Muscle of leg (tissue), 11 donors: ENCODE measurements around the gene ZSWIM1. TPM values are rescaled to one million over a fixed set of nuclear protein-coding genes. Genes with fewer than 3 reads are reported as not detected.
"Not testable (repeated sequence)": the region's sequence is repeated elsewhere in the genome, so short reads cannot be mapped to it uniquely, and the experiment has no call there.

Experiments
- DNase-seq: peaks from one replicate; pipeline ENCODE4 v3.0.0; 2013
- H3K27ac ChIP-seq: one replicate; pipeline ENCODE4 v1.5.1; 2013; ENCODE audit warnings: mild to moderate bottlenecking, low read length, control low read depth
- H3K27me3 ChIP-seq: one replicate; pipeline ENCODE4 v1.6.1; 2013; ENCODE audit warnings: low read length; ENCODE audit not compliant: control insufficient read depth, insufficient read depth
- H3K36me3 ChIP-seq: one replicate; pipeline ENCODE4 v1.6.1; 2013; ENCODE audit warnings: low read length; ENCODE audit not compliant: control insufficient read depth, insufficient read depth
- H3K4me1 ChIP-seq: one replicate; pipeline ENCODE4 v1.6.1; 2013; ENCODE audit warnings: low read length; ENCODE audit not compliant: control insufficient read depth, insufficient read depth
- H3K4me3 ChIP-seq: one replicate; pipeline ENCODE4 v1.5.1; 2013; ENCODE audit warnings: low read length, control low read depth
- H3K9me3 ChIP-seq: replicated peaks from 2 replicates; pipeline ENCODE4 v1.6.1; 2013; ENCODE audit warnings: low read depth, low read length; ENCODE audit not compliant: control insufficient read depth
- WGBS: methylation state at CpG from one replicate; pipeline ENCODE4 v1.1.5; 2013; ENCODE audit warnings: missing lambda C conversion rate; ENCODE audit not compliant: insufficient coverage; 5-methylcytosine and 5-hydroxymethylcytosine counted together
- polyA plus RNA-seq, 8 donors: library from polyadenylated mRNA; unstranded; fragments of 120-200 nt; gene quantifications; one replicate each; pipeline versions ENCODE4 v1.2.1 to v1.2.3, GENCODE V29; 2013; ENCODE audit warnings: inconsistent platforms in 1 of 8, low replicate concordance in 1 of 8; ENCODE audit not compliant: insufficient read length in 8 of 8, insufficient read depth in 1 of 8
- total RNA-seq: library from RNA; stranded (reverse); fragments of 120-200 nt; gene quantifications from one replicate; pipeline ENCODE4 v1.2.4, GENCODE V29; 2013

ZSWIM1 gene
- total and polyA plus RNA-seq, 9 donors: 5.1 to 12.3 (median 9.5) TPM

GRCh38 chr20:45894797-45895196 lies 13.8 kb downstream of the ZSWIM1 start:
- no CpG with 5 or more reads among the region's 12 CpGs for WGBS
- Histone ChIP-seq H3K4me1 (peaks cover 12% of the 10 kb centered on the region), H3K36me3 (peaks cover 68% of the 10 kb centered on the region), H3K9me3 (no peaks in the 10 kb centered on the region), H3K27ac (no peak overlapping the region), H3K4me3 (no peak overlapping the region), H3K27me3 (no peaks in the 10 kb centered on the region)
- no peak for DNase-seq

GRCh38 chr20:45896641-45897161 lies 15.7 kb downstream of the ZSWIM1 start:
- 92% methylated on average over 9 of the region's 14 CpGs for WGBS
- H3K27ac ChIP-seq: no peak overlapping the region
- DNase-seq: no peak
- H3K27me3 ChIP-seq: no peaks in the 10 kb centered on the region
- H3K9me3 ChIP-seq: no peaks in the 10 kb centered on the region
- no peak overlapping the region for H3K4me3 ChIP-seq
- H3K4me1 ChIP-seq: peaks cover 6% of the 10 kb centered on the region
- peaks cover 68% of the 10 kb centered on the region for H3K36me3 ChIP-seq

- no peak overlapping the region for H3K4me3 ChIP-seq
- H3K27me3 ChIP-seq: no peaks in the 10 kb centered on the region
- no peak for DNase-seq
- no peak overlapping the region for H3K27ac ChIP-seq
- peaks cover under 1% of the 10 kb centered on the region for H3K4me1 ChIP-seq
- peaks cover 68% of the 10 kb centered on the region for H3K36me3 ChIP-seq
- H3K9me3 ChIP-seq: no peaks in the 10 kb centered on the region
- WGBS: no CpG with 5 or more reads among the region's 2 CpGs
Measured at GRCh38 chr20:45897289-45897688, 16.3 kb downstream of the ZSWIM1 start.

GRCh38 chr20:45897692-45898091 lies 16.7 kb downstream of the ZSWIM1 start:
- Histone ChIP-seq H3K4me1 (no peaks in the 10 kb centered on the region), H3K27ac (no peak overlapping the region), H3K9me3 (no peaks in the 10 kb centered on the region), H3K27me3 (no peaks in the 10 kb centered on the region), H3K36me3 (peaks cover 66% of the 10 kb centered on the region), H3K4me3 (no peak overlapping the region)
- no peak for DNase-seq
- WGBS: 96% methylated on average over 7 of the region's 7 CpGs

GRCh38 chr20:45898285-45898684 lies 17.3 kb downstream of the ZSWIM1 start:
- Histone ChIP-seq H3K36me3 (peaks cover 60% of the 10 kb centered on the region), H3K4me1 (no peaks in the 10 kb centered on the region), H3K9me3 (no peaks in the 10 kb centered on the region), H3K27me3 (no peaks in the 10 kb centered on the region), H3K27ac (no peak overlapping the region), H3K4me3 (no peak overlapping the region)
- DNase-seq: no peak
- 72% methylated on average over 10 of the region's 12 CpGs for WGBS

GRCh38 chr20:45899046-45899835 lies 18.2 kb downstream of the ZSWIM1 start:
- no peak overlapping the region for H3K27ac ChIP-seq
- H3K9me3 ChIP-seq: no peaks in the 10 kb centered on the region
- WGBS: 100% methylated on average over 1 of the region's 13 CpGs
- no peaks in the 10 kb centered on the region for H3K4me1 ChIP-seq
- no peak for DNase-seq
- H3K4me3 ChIP-seq: no peak overlapping the region
- peaks cover 51% of the 10 kb centered on the region for H3K36me3 ChIP-seq
- no peaks in the 10 kb centered on the region for H3K27me3 ChIP-seq

GRCh38 chr20:45901332-45901731 lies 20.3 kb downstream of the ZSWIM1 start:
- 100% methylated on average over 1 of the region's 6 CpGs for whole genome bisulfite sequencing
- not testable (repeated sequence) for H3K4me1 ChIP-seq, H3K9me3 ChIP-seq, H3K27me3 ChIP-seq, H3K4me3 ChIP-seq, H3K27ac ChIP-seq, DNase-seq
- peaks cover 30% of the 10 kb centered on the region for H3K36me3 ChIP-seq

GRCh38 chr20:45902199-45902701 lies 21.2 kb downstream of the ZSWIM1 start:
- no peak overlapping the region for H3K27ac ChIP-seq
- DNase-seq: no peak
- WGBS: 85% methylated on average over 5 of the region's 14 CpGs
- no peaks in the 10 kb centered on the region for H3K9me3 ChIP-seq
- H3K4me3 ChIP-seq: no peak overlapping the region
- peaks cover 8% of the 10 kb centered on the region for H3K4me1 ChIP-seq
- H3K27me3 ChIP-seq: no peaks in the 10 kb centered on the region
- peaks cover 23% of the 10 kb centered on the region for H3K36me3 ChIP-seq

- no peaks in the 10 kb centered on the region for H3K27me3 ChIP-seq
- H3K36me3 ChIP-seq: no peaks in the 10 kb centered on the region
- WGBS: 78% methylated on average over 7 of the region's 16 CpGs
- H3K4me3 ChIP-seq: no peak overlapping the region
- H3K27ac ChIP-seq: no peak overlapping the region
- no peak for DNase-seq
- H3K4me1 ChIP-seq: peaks cover 8% of the 10 kb centered on the region
- no peaks in the 10 kb centered on the region for H3K9me3 ChIP-seq
Measured at GRCh38 chr20:45904583-45905504, 23.8 kb downstream of the ZSWIM1 start.
